Measurements from ENCODE around the gene PCGF3.

Gene PCGF3

GRCh38 chr4:739569-739968 lies 33.9 kb downstream of the PCGF3 start:
- Histone ChIP-seq H3K4me2 (ENCODE audit: low read depth, low read length, poor library complexity, severe bottlenecking) (no peak overlapping the region), H2AFZ (ENCODE audit: low read length) (no peak overlapping the region), H3K9ac (ENCODE audit: low read depth, low read length, poor library complexity, severe bottlenecking) (no peak overlapping the region), H3F3A (ENCODE audit: low read depth) (0 out of 2 replicates have a peak, but pooled peaks cover 9% of the 10 kb centered on the region), H4K20me1 (ENCODE audit: insufficient read depth, low read length, poor library complexity, severe bottlenecking) (no peaks in the 10 kb centered on the region), H3K27me3 (ENCODE audit: insufficient read depth, low read length, poor library complexity, severe bottlenecking) (no peaks in the 10 kb centered on the region), H3K79me2 (ENCODE audit: insufficient read depth, low read length) (no peaks in the 10 kb centered on the region), H3K4me1 (ENCODE audit: insufficient read depth, low read length, poor library complexity, severe bottlenecking) (no peaks in the 10 kb centered on the region), H3K9me2 (replicated peaks; ENCODE audit: low read depth, low read length) (no peaks in the 10 kb centered on the region), H3K9me3 (ENCODE audit: insufficient read depth, low read depth, low read length) (no peaks in the 10 kb centered on the region), H3K4me3 (ENCODE audit: low read length, poor library complexity, severe bottlenecking) (no peak overlapping the region), H3K36me3 (ENCODE audit: insufficient read depth, low read length) (peaks cover 49% of the 10 kb centered on the region; the same call in 1 of the 2 replicates)
- TF ChIP-seq EZH2phosphoT487 (IDR thresholded peaks at IDR 0.05; ENCODE audit: borderline replicate concordance) (no peak), CTCF (conservative IDR thresholded peaks at IDR 0.05; ENCODE audit: low read length) (no peak)

- Histone ChIP-seq H3K4me1 (ENCODE audit: insufficient read depth, low read length, poor library complexity, severe bottlenecking) (no peaks in the 10 kb centered on the region), H3K4me3 (ENCODE audit: low read length, poor library complexity, severe bottlenecking) (no peak overlapping the region), H3F3A (ENCODE audit: low read depth) (0 out of 2 replicates have a peak, but pooled peaks cover 9% of the 10 kb centered on the region), H3K9me3 (ENCODE audit: insufficient read depth, low read depth, low read length) (no peaks in the 10 kb centered on the region), H3K9me2 (replicated peaks; ENCODE audit: low read depth, low read length) (no peaks in the 10 kb centered on the region), H2AFZ (ENCODE audit: low read length) (no peak overlapping the region), H3K36me3 (ENCODE audit: insufficient read depth, low read length) (peaks cover 45% of the 10 kb centered on the region; the same call in 1 of the 2 replicates), H3K9ac (ENCODE audit: low read depth, low read length, poor library complexity, severe bottlenecking) (no peak overlapping the region), H3K79me2 (ENCODE audit: insufficient read depth, low read length) (no peaks in the 10 kb centered on the region), H4K20me1 (ENCODE audit: insufficient read depth, low read length, poor library complexity, severe bottlenecking) (no peaks in the 10 kb centered on the region), H3K4me2 (ENCODE audit: low read depth, low read length, poor library complexity, severe bottlenecking) (no peak overlapping the region), H3K27me3 (ENCODE audit: insufficient read depth, low read length, poor library complexity, severe bottlenecking) (no peaks in the 10 kb centered on the region)
- no peak for TF ChIP-seq CTCF (conservative IDR thresholded peaks at IDR 0.05; ENCODE audit: low read length)
- no peak for TF ChIP-seq EZH2phosphoT487 (IDR thresholded peaks at IDR 0.05; ENCODE audit: borderline replicate concordance)
Measured at GRCh38 chr4:740011-740410, 34.4 kb downstream of the PCGF3 start.

GRCh38 chr4:740656-741282 lies 35.1 kb downstream of the PCGF3 start:
- no peaks in the 10 kb centered on the region for H3K4me1 ChIP-seq (ENCODE audit: insufficient read depth, low read length, poor library complexity, severe bottlenecking)
- H3K9me2 ChIP-seq (replicated peaks; ENCODE audit: low read depth, low read length), result no peaks in the 10 kb centered on the region
- no peaks in the 10 kb centered on the region for H3K79me2 ChIP-seq (ENCODE audit: insufficient read depth, low read length)
- no peak overlapping the region for H2AFZ ChIP-seq (ENCODE audit: low read length)
- peaks cover 37% of the 10 kb centered on the region; the same call in 1 of the 2 replicates for H3K36me3 ChIP-seq (ENCODE audit: insufficient read depth, low read length)
- no peaks in the 10 kb centered on the region for H4K20me1 ChIP-seq (ENCODE audit: insufficient read depth, low read length, poor library complexity, severe bottlenecking)
- no peak overlapping the region for H3K9ac ChIP-seq (ENCODE audit: low read depth, low read length, poor library complexity, severe bottlenecking)
- H3K27me3 ChIP-seq (ENCODE audit: insufficient read depth, low read length, poor library complexity, severe bottlenecking), result no peaks in the 10 kb centered on the region
- H3K4me2 ChIP-seq (ENCODE audit: low read depth, low read length, poor library complexity, severe bottlenecking), result no peak overlapping the region
- no peaks in the 10 kb centered on the region for H3K9me3 ChIP-seq (ENCODE audit: insufficient read depth, low read depth, low read length)
- TF ChIP-seq CTCF (conservative IDR thresholded peaks at IDR 0.05; ENCODE audit: low read length), result no peak
- TF ChIP-seq EZH2phosphoT487 (IDR thresholded peaks at IDR 0.05; ENCODE audit: borderline replicate concordance), result no peak
- 0 out of 2 replicates have a peak, but pooled peaks cover 9% of the 10 kb centered on the region for H3F3A ChIP-seq (ENCODE audit: low read depth)
- no peak overlapping the region for H3K4me3 ChIP-seq (ENCODE audit: low read length, poor library complexity, severe bottlenecking)

Measured in Loucy (cell line).